ENCODE data around the gene CDC42EP2.

DNA sequence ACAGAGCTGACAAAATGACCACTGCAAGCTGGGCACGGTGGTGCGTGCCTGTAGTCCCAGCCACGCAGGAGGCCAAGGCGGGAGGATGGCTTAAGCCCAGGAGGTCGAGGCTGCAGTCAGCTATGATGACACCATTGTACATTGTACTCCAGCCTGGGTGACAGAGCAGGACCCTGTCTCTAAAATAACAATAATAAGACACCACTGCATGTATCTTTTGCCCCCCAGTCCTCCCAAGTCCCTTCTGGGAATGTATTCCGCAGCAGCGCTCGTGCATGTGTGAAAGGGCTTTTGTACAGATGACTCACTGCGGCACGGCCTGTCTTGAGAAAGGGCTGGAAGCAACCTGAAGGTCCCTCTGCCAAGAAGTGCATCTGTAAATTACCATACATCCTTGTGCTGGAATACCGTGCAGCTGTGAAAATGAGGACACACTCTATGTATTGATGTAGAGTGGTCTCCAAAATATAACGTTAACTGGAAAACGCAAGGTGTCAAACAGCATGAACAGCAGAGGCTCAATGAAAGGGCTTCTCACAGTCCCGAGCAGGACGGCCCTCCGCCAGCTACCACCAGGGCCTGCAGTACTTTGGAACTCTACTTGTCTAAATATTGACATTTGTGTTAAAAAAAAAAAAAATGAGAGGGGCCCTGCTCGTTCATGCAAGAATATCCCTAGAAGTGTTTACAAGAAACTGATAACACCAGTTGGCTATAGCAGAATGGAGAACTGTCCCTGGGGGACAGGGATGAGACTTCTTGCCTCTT is 9.0 kb upstream of the CDC42EP2 start:
- TF ChIP-seq, protein P1, sequence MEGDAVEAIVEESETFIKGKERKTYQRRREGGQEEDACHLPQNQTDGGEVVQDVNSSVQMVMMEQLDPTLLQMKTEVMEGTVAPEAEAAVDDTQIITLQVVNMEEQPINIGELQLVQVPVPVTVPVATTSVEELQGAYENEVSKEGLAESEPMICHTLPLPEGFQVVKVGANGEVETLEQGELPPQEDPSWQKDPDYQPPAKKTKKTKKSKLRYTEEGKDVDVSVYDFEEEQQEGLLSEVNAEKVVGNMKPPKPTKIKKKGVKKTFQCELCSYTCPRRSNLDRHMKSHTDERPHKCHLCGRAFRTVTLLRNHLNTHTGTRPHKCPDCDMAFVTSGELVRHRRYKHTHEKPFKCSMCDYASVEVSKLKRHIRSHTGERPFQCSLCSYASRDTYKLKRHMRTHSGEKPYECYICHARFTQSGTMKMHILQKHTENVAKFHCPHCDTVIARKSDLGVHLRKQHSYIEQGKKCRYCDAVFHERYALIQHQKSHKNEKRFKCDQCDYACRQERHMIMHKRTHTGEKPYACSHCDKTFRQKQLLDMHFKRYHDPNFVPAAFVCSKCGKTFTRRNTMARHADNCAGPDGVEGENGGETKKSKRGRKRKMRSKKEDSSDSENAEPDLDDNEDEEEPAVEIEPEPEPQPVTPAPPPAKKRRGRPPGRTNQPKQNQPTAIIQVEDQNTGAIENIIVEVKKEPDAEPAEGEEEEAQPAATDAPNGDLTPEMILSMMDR (IDR thresholded peaks at IDR 0.05) = no peak
- TF ChIP-seq, protein P2, sequence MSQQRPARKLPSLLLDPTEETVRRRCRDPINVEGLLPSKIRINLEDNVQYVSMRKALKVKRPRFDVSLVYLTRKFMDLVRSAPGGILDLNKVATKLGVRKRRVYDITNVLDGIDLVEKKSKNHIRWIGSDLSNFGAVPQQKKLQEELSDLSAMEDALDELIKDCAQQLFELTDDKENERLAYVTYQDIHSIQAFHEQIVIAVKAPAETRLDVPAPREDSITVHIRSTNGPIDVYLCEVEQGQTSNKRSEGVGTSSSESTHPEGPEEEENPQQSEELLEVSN (IDR thresholded peaks at IDR 0.05; ENCODE audit: borderline replicate concordance, low read depth) = no peak
- TF ChIP-seq, protein P3, sequence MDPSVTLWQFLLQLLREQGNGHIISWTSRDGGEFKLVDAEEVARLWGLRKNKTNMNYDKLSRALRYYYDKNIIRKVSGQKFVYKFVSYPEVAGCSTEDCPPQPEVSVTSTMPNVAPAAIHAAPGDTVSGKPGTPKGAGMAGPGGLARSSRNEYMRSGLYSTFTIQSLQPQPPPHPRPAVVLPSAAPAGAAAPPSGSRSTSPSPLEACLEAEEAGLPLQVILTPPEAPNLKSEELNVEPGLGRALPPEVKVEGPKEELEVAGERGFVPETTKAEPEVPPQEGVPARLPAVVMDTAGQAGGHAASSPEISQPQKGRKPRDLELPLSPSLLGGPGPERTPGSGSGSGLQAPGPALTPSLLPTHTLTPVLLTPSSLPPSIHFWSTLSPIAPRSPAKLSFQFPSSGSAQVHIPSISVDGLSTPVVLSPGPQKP (IDR thresholded peaks at IDR 0.05; ENCODE audit: low read depth, low read length) = no peak
- no peak for TF ChIP-seq BHLHE40 (IDR thresholded peaks at IDR 0.05; ENCODE audit: low read depth, low read length)
- TF ChIP-seq, protein P4, sequence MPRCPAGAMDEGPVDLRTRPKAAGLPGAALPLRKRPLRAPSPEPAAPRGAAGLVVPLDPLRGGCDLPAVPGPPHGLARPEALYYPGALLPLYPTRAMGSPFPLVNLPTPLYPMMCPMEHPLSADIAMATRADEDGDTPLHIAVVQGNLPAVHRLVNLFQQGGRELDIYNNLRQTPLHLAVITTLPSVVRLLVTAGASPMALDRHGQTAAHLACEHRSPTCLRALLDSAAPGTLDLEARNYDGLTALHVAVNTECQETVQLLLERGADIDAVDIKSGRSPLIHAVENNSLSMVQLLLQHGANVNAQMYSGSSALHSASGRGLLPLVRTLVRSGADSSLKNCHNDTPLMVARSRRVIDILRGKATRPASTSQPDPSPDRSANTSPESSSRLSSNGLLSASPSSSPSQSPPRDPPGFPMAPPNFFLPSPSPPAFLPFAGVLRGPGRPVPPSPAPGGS (IDR thresholded peaks at IDR 0.05) = no peak
- TF ChIP-seq, protein P5, sequence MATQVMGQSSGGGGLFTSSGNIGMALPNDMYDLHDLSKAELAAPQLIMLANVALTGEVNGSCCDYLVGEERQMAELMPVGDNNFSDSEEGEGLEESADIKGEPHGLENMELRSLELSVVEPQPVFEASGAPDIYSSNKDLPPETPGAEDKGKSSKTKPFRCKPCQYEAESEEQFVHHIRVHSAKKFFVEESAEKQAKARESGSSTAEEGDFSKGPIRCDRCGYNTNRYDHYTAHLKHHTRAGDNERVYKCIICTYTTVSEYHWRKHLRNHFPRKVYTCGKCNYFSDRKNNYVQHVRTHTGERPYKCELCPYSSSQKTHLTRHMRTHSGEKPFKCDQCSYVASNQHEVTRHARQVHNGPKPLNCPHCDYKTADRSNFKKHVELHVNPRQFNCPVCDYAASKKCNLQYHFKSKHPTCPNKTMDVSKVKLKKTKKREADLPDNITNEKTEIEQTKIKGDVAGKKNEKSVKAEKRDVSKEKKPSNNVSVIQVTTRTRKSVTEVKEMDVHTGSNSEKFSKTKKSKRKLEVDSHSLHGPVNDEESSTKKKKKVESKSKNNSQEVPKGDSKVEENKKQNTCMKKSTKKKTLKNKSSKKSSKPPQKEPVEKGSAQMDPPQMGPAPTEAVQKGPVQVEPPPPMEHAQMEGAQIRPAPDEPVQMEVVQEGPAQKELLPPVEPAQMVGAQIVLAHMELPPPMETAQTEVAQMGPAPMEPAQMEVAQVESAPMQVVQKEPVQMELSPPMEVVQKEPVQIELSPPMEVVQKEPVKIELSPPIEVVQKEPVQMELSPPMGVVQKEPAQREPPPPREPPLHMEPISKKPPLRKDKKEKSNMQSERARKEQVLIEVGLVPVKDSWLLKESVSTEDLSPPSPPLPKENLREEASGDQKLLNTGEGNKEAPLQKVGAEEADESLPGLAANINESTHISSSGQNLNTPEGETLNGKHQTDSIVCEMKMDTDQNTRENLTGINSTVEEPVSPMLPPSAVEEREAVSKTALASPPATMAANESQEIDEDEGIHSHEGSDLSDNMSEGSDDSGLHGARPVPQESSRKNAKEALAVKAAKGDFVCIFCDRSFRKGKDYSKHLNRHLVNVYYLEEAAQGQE (IDR thresholded peaks at IDR 0.05) = no peak
- TF ChIP-seq POLR2A (IDR thresholded peaks at IDR 0.05; ENCODE audit: low read length) = no peak

All from A549 (cell line).